ENCODE data around the gene SATB1.

Gene SATB1

DNA sequence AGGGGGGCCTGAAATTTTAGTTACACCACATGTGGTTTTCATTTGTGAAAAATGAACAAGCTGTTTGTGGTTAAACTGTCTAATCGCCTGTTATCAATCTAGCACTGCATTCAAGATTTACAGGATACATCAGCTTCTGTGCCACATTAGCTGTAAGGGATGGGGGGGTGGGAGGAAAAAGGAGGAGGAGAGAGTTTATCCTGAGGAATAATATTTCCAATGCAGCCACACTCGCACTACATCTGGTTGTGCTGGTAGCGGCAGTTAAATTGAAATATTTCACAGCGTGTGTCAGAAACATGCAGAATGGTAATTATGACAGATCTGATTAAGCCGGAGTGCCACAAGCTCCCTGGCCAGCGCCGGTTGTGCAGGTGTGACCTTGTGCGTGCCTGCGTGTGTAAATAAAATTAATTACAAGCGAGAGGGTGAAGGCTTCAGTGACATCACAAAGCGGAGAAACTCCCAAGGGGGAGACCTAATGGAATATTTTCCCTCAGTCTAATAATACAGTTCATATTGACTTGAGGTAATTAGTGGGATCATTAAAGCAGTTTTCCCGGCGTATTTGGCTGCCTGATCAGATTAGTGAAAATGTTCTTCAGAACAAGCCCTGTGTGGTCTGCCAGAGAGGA lies 55.5 kb downstream of the SATB1 start:
- peak; percentile 79 for ATAC-seq

DNA sequence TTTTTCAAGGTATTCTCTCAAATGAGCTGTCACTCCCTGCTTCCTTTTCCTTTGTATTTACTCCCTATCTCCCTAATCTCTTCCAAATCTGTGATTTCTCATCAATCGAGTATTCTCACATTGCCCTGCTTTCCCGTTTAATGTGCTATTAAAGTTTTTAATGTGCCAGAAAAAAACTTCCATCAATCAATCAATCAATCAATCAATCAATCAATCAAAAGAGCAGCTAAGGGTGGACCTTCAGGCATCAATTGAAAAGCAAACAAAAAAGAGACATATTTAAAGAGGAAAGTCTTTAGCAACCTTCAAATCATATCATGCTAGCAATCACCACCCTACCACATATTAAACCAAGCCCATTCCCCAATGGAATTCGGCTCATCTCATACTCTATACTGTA lies 58.9 kb downstream of the SATB1 start:
- ATAC-seq = no peak
- TF ChIP-seq, protein P1, sequence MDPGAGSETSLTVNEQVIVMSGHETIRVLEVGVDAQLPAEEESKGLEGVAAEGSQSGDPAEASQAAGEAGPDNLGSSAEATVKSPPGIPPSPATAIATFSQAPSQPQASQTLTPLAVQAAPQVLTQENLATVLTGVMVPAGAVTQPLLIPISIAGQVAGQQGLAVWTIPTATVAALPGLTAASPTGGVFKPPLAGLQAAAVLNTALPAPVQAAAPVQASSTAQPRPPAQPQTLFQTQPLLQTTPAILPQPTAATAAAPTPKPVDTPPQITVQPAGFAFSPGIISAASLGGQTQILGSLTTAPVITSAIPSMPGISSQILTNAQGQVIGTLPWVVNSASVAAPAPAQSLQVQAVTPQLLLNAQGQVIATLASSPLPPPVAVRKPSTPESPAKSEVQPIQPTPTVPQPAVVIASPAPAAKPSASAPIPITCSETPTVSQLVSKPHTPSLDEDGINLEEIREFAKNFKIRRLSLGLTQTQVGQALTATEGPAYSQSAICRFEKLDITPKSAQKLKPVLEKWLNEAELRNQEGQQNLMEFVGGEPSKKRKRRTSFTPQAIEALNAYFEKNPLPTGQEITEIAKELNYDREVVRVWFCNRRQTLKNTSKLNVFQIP (CRISPR knock-in tag; IDR thresholded peaks at IDR 0.05; ENCODE audit: borderline replicate concordance, low read depth) = no peak
- no peak for TF ChIP-seq PPARA (CRISPR knock-in tag; IDR thresholded peaks at IDR 0.05; ENCODE audit: borderline replicate concordance)

More for the DNA sequence above, 55.5 kb downstream of the SATB1 start:
- TF ChIP-seq ZNF565 (CRISPR knock-in tag; conservative IDR thresholded peaks at IDR 0.05; ENCODE audit: low read depth) (no peak), GLIS3 (CRISPR knock-in tag; IDR thresholded peaks at IDR 0.05) (no peak), ESRRG (CRISPR knock-in tag; IDR thresholded peaks at IDR 0.05) (no peak), CSDC2 (CRISPR knock-in tag; IDR thresholded peaks at IDR 0.05) (no peak), TCF4 (CRISPR knock-in tag; IDR thresholded peaks at IDR 0.05; ENCODE audit: borderline replicate concordance) (peak; percentile 90), TOX (CRISPR knock-in tag; IDR thresholded peaks at IDR 0.05; ENCODE audit: borderline replicate concordance) (no peak), OSR1 (CRISPR knock-in tag; IDR thresholded peaks at IDR 0.05) (no peak), ZNF70 (CRISPR knock-in tag; IDR thresholded peaks at IDR 0.05) (peak; percentile 86)
- TF ChIP-seq, protein P2, sequence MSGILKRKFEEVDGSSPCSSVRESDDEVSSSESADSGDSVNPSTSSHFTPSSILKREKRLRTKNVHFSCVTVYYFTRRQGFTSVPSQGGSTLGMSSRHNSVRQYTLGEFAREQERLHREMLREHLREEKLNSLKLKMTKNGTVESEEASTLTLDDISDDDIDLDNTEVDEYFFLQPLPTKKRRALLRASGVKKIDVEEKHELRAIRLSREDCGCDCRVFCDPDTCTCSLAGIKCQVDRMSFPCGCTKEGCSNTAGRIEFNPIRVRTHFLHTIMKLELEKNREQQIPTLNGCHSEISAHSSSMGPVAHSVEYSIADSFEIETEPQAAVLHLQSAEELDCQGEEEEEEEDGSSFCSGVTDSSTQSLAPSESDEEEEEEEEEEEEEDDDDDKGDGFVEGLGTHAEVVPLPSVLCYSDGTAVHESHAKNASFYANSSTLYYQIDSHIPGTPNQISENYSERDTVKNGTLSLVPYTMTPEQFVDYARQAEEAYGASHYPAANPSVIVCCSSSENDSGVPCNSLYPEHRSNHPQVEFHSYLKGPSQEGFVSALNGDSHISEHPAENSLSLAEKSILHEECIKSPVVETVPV (CRISPR knock-in tag; IDR thresholded peaks at IDR 0.05) = no peak
- TF ChIP-seq, protein P3, sequence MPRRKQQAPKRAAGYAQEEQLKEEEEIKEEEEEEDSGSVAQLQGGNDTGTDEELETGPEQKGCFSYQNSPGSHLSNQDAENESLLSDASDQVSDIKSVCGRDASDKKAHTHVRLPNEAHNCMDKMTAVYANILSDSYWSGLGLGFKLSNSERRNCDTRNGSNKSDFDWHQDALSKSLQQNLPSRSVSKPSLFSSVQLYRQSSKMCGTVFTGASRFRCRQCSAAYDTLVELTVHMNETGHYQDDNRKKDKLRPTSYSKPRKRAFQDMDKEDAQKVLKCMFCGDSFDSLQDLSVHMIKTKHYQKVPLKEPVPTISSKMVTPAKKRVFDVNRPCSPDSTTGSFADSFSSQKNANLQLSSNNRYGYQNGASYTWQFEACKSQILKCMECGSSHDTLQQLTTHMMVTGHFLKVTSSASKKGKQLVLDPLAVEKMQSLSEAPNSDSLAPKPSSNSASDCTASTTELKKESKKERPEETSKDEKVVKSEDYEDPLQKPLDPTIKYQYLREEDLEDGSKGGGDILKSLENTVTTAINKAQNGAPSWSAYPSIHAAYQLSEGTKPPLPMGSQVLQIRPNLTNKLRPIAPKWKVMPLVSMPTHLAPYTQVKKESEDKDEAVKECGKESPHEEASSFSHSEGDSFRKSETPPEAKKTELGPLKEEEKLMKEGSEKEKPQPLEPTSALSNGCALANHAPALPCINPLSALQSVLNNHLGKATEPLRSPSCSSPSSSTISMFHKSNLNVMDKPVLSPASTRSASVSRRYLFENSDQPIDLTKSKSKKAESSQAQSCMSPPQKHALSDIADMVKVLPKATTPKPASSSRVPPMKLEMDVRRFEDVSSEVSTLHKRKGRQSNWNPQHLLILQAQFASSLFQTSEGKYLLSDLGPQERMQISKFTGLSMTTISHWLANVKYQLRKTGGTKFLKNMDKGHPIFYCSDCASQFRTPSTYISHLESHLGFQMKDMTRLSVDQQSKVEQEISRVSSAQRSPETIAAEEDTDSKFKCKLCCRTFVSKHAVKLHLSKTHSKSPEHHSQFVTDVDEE (CRISPR knock-in tag; IDR thresholded peaks at IDR 0.05) = peak; percentile 57; the same call in 1 of the 2 replicates

DNA sequence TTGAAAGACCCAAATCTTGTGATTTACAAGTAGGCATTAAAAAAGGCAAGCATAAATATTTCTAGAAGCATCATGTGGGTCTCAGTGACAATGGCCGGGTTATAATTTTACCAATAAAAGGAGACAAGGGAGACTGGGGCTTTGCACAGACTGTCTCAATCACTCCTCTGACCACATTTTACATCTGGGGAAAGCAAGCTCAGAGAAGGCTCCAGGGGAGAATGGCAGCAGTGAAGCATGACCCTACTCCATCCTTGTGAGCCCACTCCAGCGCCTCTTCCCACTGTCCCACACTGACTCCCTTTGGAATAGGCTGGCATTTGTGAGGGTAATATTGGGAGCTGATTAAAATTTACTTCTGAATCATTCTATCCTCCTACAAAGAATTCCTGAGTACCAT lies 61.8 kb downstream of the SATB1 start:
- TF ChIP-seq OSR1 (CRISPR knock-in tag; IDR thresholded peaks at IDR 0.05) = no peak
- TF ChIP-seq SNAI2 (CRISPR knock-in tag; IDR thresholded peaks at IDR 0.05) = no peak
- no peak for TF ChIP-seq ZNF8 (CRISPR knock-in tag; IDR thresholded peaks at IDR 0.05)
- no peak for TF ChIP-seq ISL1 (CRISPR knock-in tag; IDR thresholded peaks at IDR 0.05)
- TF ChIP-seq, protein P4, sequence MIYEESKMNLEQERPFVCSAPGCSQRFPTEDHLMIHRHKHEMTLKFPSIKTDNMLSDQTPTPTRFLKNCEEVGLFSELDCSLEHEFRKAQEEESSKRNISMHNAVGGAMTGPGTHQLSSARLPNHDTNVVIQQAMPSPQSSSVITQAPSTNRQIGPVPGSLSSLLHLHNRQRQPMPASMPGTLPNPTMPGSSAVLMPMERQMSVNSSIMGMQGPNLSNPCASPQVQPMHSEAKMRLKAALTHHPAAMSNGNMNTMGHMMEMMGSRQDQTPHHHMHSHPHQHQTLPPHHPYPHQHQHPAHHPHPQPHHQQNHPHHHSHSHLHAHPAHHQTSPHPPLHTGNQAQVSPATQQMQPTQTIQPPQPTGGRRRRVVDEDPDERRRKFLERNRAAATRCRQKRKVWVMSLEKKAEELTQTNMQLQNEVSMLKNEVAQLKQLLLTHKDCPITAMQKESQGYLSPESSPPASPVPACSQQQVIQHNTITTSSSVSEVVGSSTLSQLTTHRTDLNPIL (CRISPR knock-in tag; IDR thresholded peaks at IDR 0.05; ENCODE audit: low read depth) = no peak
- ATAC-seq = no peak

DNA sequence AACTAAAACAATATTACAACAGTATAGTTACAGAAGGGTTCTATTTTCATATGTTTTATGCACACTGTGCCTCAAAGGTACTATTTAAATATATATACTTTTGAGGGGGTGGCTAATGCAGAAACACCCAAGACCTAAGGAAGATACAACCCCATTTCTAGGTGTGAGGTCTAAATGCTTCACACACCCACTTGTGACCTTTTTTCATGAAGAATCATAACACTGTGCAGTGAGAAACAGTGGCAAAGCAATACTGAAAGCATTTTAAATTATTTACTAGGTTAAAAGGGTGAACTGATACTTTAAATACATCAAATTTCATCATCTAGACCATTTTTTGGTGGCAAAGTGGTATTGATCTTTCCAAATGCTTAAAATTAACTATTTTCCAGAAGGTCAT lies 67.4 kb downstream of the SATB1 start:
- ATAC-seq = no peak
- TF ChIP-seq TCF4 (CRISPR knock-in tag; IDR thresholded peaks at IDR 0.05; ENCODE audit: borderline replicate concordance) = no peak

DNA sequence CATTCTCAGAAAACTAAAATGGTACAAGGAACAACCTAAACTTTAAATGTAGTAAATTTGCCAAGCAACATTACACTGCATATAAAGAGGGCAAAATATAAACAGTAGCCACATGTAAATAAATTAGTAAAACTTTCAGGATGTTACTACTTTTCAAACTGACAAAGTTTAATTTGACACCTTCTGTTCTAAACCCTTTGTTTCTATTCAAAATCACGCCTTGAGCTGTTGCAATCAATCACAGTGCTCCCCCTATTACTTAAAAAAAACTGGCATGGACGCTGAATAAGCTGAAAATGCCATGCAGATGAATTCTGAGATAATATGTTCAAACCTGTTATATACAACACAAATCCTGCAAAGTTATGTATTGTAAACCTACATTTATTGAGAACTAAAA lies 69.3 kb downstream of the SATB1 start:
- ATAC-seq = no peak
- TF ChIP-seq SNAI2 (CRISPR knock-in tag; IDR thresholded peaks at IDR 0.05) (no peak), ZFP3 (CRISPR knock-in tag; IDR thresholded peaks at IDR 0.05) (no peak), ZC3H10 (CRISPR knock-in tag; IDR thresholded peaks at IDR 0.05) (no peak), ESRRG (CRISPR knock-in tag; IDR thresholded peaks at IDR 0.05) (no peak), TCF4 (CRISPR knock-in tag; IDR thresholded peaks at IDR 0.05; ENCODE audit: borderline replicate concordance) (no peak), GLIS3 (CRISPR knock-in tag; IDR thresholded peaks at IDR 0.05) (no peak), ZNF8 (CRISPR knock-in tag; IDR thresholded peaks at IDR 0.05) (no peak)
- TF ChIP-seq, protein P1 (CRISPR knock-in tag; IDR thresholded peaks at IDR 0.05; ENCODE audit: borderline replicate concordance, low read depth) = no peak
- TF ChIP-seq, protein P5, sequence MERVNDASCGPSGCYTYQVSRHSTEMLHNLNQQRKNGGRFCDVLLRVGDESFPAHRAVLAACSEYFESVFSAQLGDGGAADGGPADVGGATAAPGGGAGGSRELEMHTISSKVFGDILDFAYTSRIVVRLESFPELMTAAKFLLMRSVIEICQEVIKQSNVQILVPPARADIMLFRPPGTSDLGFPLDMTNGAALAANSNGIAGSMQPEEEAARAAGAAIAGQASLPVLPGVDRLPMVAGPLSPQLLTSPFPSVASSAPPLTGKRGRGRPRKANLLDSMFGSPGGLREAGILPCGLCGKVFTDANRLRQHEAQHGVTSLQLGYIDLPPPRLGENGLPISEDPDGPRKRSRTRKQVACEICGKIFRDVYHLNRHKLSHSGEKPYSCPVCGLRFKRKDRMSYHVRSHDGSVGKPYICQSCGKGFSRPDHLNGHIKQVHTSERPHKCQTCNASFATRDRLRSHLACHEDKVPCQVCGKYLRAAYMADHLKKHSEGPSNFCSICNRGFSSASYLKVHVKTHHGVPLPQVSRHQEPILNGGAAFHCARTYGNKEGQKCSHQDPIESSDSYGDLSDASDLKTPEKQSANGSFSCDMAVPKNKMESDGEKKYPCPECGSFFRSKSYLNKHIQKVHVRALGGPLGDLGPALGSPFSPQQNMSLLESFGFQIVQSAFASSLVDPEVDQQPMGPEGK (CRISPR knock-in tag; IDR thresholded peaks at IDR 0.05; ENCODE audit: borderline replicate concordance) = no peak
- TF ChIP-seq, protein P2 (CRISPR knock-in tag; IDR thresholded peaks at IDR 0.05) = no peak
